Endothelial cell (in vitro differentiated cells): ENCODE data around the gene EHBP1. TPM values are rescaled to one million over a fixed set of nuclear protein-coding genes. Genes with fewer than 3 reads are reported as not detected.

ENCODE experiments used
- DNase-seq: peaks from one replicate; pipeline ENCODE4 v3.0.0; 2021; ENCODE audit warnings: low spot score
- H3K27ac Mint-ChIP-seq: one replicate; pipeline ENCODE4 v1.8.0; 2021; ENCODE audit warnings: mixed read lengths, inconsistent platforms; ENCODE audit not compliant: unreplicated experiment
- H3K27me3 Mint-ChIP-seq: one replicate; pipeline ENCODE4 v1.8.0; 2021; ENCODE audit warnings: mild to moderate bottlenecking, moderate library complexity, mixed read lengths, inconsistent platforms; ENCODE audit not compliant: unreplicated experiment
- H3K36me3 Mint-ChIP-seq: one replicate; pipeline ENCODE4 v1.8.0; 2021; ENCODE audit warnings: mild to moderate bottlenecking, low read depth, mixed read lengths, inconsistent platforms; ENCODE audit not compliant: unreplicated experiment
- H3K4me1 Mint-ChIP-seq: one replicate; pipeline ENCODE4 v1.8.0; 2021; ENCODE audit warnings: mild to moderate bottlenecking, mixed read lengths, inconsistent platforms; ENCODE audit not compliant: unreplicated experiment
- H3K4me3 Mint-ChIP-seq: one replicate; pipeline ENCODE4 v1.8.0; 2021; ENCODE audit warnings: mild to moderate bottlenecking, mixed read lengths, inconsistent platforms; ENCODE audit not compliant: unreplicated experiment
- H3K9me3 Mint-ChIP-seq: one replicate; pipeline ENCODE4 v1.8.0; 2021; ENCODE audit warnings: mixed read lengths, inconsistent platforms; ENCODE audit not compliant: unreplicated experiment
- total RNA-seq: library from RNA; stranded (reverse); fragmentation: NEBNext Ultra II Directional; extraction: Animal tissue kit (Norgen Biotek cat#: 25700); gene quantifications from one replicate; pipeline ENCODE4 v1.2.1, GENCODE V29; 2021; ENCODE audit not compliant: unreplicated experiment
- TF ChIP-seq, protein P1 (sequence below): fragments of 200-600 bp; sonication (generic); IDR thresholded peaks from one replicate; pipeline ENCODE4 v1.5.0; 2021; ENCODE audit warnings: antibody characterized with exemption; ENCODE audit not compliant: unreplicated experiment

EHBP1 gene
- total RNA-seq, 1 donor from 2014 or later, result 54.4 TPM

DNA sequence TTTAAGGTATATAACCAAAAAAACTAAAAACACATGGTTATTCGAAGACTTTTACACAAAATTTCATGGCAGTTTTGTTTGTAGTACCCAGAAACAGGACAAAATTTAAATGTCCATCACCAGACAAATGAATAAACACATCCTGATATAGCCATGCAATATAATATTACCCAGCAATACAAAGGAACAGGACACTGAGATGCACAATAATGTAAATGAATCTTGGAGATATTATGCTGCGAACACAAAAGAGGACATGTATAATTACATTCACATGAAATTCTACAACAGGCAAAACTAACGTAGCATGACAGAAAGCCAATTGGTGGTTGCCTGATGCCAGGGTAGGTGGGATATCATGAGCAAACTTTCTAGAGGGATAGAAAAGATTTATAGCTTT lies 252.7 kb downstream of the EHBP1 start:
- Mint-ChIP-seq H3K36me3 (peaks cover 4% of the 10 kb centered on the region), H3K27me3 (no peaks in the 10 kb centered on the region), H3K4me1 (peaks cover 8% of the 10 kb centered on the region), H3K4me3 (no peak overlapping the region), H3K27ac (no peak overlapping the region), H3K9me3 (no peaks in the 10 kb centered on the region)
- TF ChIP-seq, protein P1, sequence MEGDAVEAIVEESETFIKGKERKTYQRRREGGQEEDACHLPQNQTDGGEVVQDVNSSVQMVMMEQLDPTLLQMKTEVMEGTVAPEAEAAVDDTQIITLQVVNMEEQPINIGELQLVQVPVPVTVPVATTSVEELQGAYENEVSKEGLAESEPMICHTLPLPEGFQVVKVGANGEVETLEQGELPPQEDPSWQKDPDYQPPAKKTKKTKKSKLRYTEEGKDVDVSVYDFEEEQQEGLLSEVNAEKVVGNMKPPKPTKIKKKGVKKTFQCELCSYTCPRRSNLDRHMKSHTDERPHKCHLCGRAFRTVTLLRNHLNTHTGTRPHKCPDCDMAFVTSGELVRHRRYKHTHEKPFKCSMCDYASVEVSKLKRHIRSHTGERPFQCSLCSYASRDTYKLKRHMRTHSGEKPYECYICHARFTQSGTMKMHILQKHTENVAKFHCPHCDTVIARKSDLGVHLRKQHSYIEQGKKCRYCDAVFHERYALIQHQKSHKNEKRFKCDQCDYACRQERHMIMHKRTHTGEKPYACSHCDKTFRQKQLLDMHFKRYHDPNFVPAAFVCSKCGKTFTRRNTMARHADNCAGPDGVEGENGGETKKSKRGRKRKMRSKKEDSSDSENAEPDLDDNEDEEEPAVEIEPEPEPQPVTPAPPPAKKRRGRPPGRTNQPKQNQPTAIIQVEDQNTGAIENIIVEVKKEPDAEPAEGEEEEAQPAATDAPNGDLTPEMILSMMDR, result no peak
- no peak for DNase-seq

DNA sequence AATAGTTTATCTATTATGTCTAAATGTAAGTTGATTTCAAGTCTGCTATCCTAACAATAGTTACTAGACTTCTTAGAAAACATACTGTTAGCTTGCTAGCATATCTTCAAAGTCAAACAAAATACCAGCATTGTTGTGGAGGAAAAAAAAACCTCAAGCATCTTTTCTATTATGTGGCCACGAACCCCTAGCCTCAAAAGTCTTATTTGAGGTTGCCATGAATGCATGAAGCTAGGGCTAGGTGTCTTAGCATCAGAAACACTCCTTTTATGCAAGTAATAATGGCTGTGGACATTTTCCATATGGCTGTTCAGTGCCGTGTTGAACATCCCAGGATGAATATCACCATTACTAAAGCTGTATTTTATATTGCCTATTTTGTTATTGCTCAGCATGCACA lies 258.5 kb downstream of the EHBP1 start:
- no peaks in the 10 kb centered on the region for H3K9me3 Mint-ChIP-seq
- no peaks in the 10 kb centered on the region for H3K27me3 Mint-ChIP-seq
- H3K4me3 Mint-ChIP-seq, result no peak overlapping the region
- peaks cover 16% of the 10 kb centered on the region for H3K4me1 Mint-ChIP-seq
- no peaks in the 10 kb centered on the region for H3K36me3 Mint-ChIP-seq
- TF ChIP-seq, protein P1, result no peak
- H3K27ac Mint-ChIP-seq, result no peak overlapping the region
- DNase-seq, result no peak

- H3K4me3 Mint-ChIP-seq, result no peak overlapping the region
- peaks cover 16% of the 10 kb centered on the region for H3K4me1 Mint-ChIP-seq
- H3K27me3 Mint-ChIP-seq, result no peaks in the 10 kb centered on the region
- H3K27ac Mint-ChIP-seq, result no peak overlapping the region
- no peaks in the 10 kb centered on the region for H3K36me3 Mint-ChIP-seq
- TF ChIP-seq, protein P1, result no peak
- H3K9me3 Mint-ChIP-seq, result no peaks in the 10 kb centered on the region
- DNase-seq, result no peak
Measured at GRCh38 chr2:62964671-62965070, 259.2 kb downstream of the EHBP1 start.

DNA sequence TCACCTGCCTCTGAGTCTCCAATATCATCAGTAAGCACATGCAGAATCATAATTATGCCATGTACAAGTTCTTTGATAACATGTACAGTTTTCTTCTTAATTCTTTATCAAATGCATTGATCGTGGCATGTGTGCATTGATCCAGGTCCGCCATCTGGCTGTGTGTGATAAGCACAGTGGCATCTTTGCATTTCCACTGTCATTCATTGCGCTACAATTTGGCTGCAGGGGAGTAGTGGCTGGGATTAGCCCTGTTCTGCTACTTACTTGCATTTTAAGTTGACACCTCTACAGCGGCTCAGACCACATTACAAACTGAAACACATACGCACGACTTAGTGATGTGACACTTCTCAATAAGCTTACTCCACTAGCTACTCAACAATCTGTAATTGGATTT lies 261.5 kb downstream of the EHBP1 start:
- DNase-seq, result no peak
- H3K4me3 Mint-ChIP-seq, result no peak overlapping the region
- H3K36me3 Mint-ChIP-seq, result no peaks in the 10 kb centered on the region
- peaks cover 8% of the 10 kb centered on the region for H3K4me1 Mint-ChIP-seq
- no peaks in the 10 kb centered on the region for H3K9me3 Mint-ChIP-seq
- no peak overlapping the region for H3K27ac Mint-ChIP-seq
- no peaks in the 10 kb centered on the region for H3K27me3 Mint-ChIP-seq
- TF ChIP-seq, protein P1, result no peak

GRCh38 chr2:62968168-62968567 lies 262.7 kb downstream of the EHBP1 start:
- no peak for DNase-seq
- H3K36me3 Mint-ChIP-seq, result no peaks in the 10 kb centered on the region
- H3K4me1 Mint-ChIP-seq, result peaks cover 8% of the 10 kb centered on the region

More at GRCh38 chr2:62968168-62968567, 262.7 kb downstream of the EHBP1 start:
- Mint-ChIP-seq H3K4me3 (no peak overlapping the region), H3K27me3 (no peaks in the 10 kb centered on the region), H3K27ac (no peak overlapping the region), H3K9me3 (no peaks in the 10 kb centered on the region)
- TF ChIP-seq, protein P1, result no peak
